Trophoblast cell (in vitro differentiated cells and primary cell): ENCODE measurements around the gene B4GALNT4.

Source experiments
- DNase-seq, 2 donors: peaks; one replicate each; pipeline ENCODE4 v3.0.0-alpha.2; 2016
- H2AFZ ChIP-seq: 2 replicates; pipeline ENCODE4 v1.6.1; 2013; ENCODE audit warnings: low read length, moderate library complexity, mild to moderate bottlenecking; ENCODE audit not compliant: insufficient read depth, poor library complexity
- H2AK5ac ChIP-seq: 2 replicates; pipeline ENCODE4 v1.6.1; 2013; ENCODE audit warnings: mild to moderate bottlenecking, low read length
- H2BK120ac ChIP-seq: 2 replicates; pipeline ENCODE4 v1.6.1; 2013; ENCODE audit warnings: low read length, mild to moderate bottlenecking, moderate library complexity; ENCODE audit not compliant: insufficient read depth, poor library complexity
- H2BK12ac ChIP-seq: 2 replicates; pipeline ENCODE4 v1.6.1; 2013; ENCODE audit warnings: mild to moderate bottlenecking, low read length, moderate library complexity
- H2BK5ac ChIP-seq: 2 replicates; pipeline ENCODE4 v1.6.1; 2013; ENCODE audit warnings: low read length, low read depth, moderate library complexity, mild to moderate bottlenecking; ENCODE audit not compliant: poor library complexity
- H3K14ac ChIP-seq: 2 replicates; pipeline ENCODE4 v1.6.1; 2013; ENCODE audit warnings: mild to moderate bottlenecking, low read length
- H3K18ac ChIP-seq: 2 replicates; pipeline ENCODE4 v1.6.1; 2013; ENCODE audit warnings: mild to moderate bottlenecking, low read length
- H3K23ac ChIP-seq: 2 replicates; pipeline ENCODE4 v1.6.1; 2013; ENCODE audit warnings: low read length
- H3K27ac ChIP-seq: 2 replicates; pipeline ENCODE4 v1.5.1; 2013; ENCODE audit warnings: low read depth, mild to moderate bottlenecking, inconsistent platforms, low read length, moderate library complexity
- H3K27me3 ChIP-seq: 2 replicates; pipeline ENCODE4 v1.6.1; 2013; ENCODE audit warnings: inconsistent platforms, mild to moderate bottlenecking, low read length, moderate library complexity; ENCODE audit not compliant: insufficient read depth
- H3K36me3 ChIP-seq, 2 experiments: 1 replicate in 1 of 2; 2 replicates in 1 of 2; pipeline ENCODE4 v1.6.1; 2013; ENCODE audit warnings: low read length in 2 of 2, mild to moderate bottlenecking in 2 of 2, moderate library complexity in 1 of 2; ENCODE audit not compliant: insufficient read depth in 2 of 2, control insufficient read depth in 1 of 2
- H3K4ac ChIP-seq: 2 replicates; pipeline ENCODE4 v1.6.1; 2013; ENCODE audit warnings: low read depth, mild to moderate bottlenecking, low read length, moderate library complexity
- H3K4me1 ChIP-seq, 2 experiments: 1 replicate in 1 of 2; 2 replicates in 1 of 2; pipeline ENCODE4 v1.6.1; 2013; ENCODE audit warnings: low read length in 2 of 2, mild to moderate bottlenecking in 2 of 2, moderate library complexity in 1 of 2; ENCODE audit not compliant: insufficient read depth in 2 of 2, control insufficient read depth in 1 of 2
- H3K4me2 ChIP-seq: 2 replicates; pipeline ENCODE4 v1.6.1; 2013; ENCODE audit warnings: inconsistent platforms, mild to moderate bottlenecking, low read length, moderate library complexity
- H3K4me3 ChIP-seq: 2 replicates; pipeline ENCODE4 v1.5.1; 2013; ENCODE audit warnings: mild to moderate bottlenecking, low read depth, low read length, inconsistent platforms
- H3K79me1 ChIP-seq: one replicate; pipeline ENCODE4 v1.6.1; 2013; ENCODE audit warnings: low read length
- H3K79me2 ChIP-seq: 2 replicates; pipeline ENCODE4 v1.6.1; 2013; ENCODE audit warnings: low read length, mild to moderate bottlenecking; ENCODE audit not compliant: control insufficient read depth, insufficient read depth, poor library complexity
- H3K9ac ChIP-seq: 2 replicates; pipeline ENCODE4 v1.6.1; 2013; ENCODE audit warnings: mild to moderate bottlenecking, low read length
- H3K9me3 ChIP-seq: 2 replicates; pipeline ENCODE4 v1.6.1; 2013; ENCODE audit warnings: low read depth, mild to moderate bottlenecking, control low read depth, inconsistent platforms, low read length; ENCODE audit not compliant: insufficient read depth
- H4K12ac ChIP-seq: 2 replicates; pipeline ENCODE4 v1.6.1; 2013; ENCODE audit warnings: low read depth, mild to moderate bottlenecking, low read length, moderate library complexity
- H4K8ac ChIP-seq: 2 replicates; pipeline ENCODE4 v1.6.1; 2013; ENCODE audit warnings: low read depth, mild to moderate bottlenecking, low read length, moderate library complexity
- H4K91ac ChIP-seq: one replicate; pipeline ENCODE4 v1.6.1; 2013; ENCODE audit warnings: low read depth, mild to moderate bottlenecking, low read length, moderate library complexity
- WGBS: extraction: QIAGEN DNeasy Blood & Tissue Kit; methylation state at CpG from one replicate; pipeline ENCODE4 v1.1.7; 2013; ENCODE audit warnings: missing lambda C conversion rate; ENCODE audit not compliant: insufficient read length, insufficient coverage; ENCODE audit errors: extremely low coverage; 5-methylcytosine and 5-hydroxymethylcytosine counted together

Gene B4GALNT4

DNA sequence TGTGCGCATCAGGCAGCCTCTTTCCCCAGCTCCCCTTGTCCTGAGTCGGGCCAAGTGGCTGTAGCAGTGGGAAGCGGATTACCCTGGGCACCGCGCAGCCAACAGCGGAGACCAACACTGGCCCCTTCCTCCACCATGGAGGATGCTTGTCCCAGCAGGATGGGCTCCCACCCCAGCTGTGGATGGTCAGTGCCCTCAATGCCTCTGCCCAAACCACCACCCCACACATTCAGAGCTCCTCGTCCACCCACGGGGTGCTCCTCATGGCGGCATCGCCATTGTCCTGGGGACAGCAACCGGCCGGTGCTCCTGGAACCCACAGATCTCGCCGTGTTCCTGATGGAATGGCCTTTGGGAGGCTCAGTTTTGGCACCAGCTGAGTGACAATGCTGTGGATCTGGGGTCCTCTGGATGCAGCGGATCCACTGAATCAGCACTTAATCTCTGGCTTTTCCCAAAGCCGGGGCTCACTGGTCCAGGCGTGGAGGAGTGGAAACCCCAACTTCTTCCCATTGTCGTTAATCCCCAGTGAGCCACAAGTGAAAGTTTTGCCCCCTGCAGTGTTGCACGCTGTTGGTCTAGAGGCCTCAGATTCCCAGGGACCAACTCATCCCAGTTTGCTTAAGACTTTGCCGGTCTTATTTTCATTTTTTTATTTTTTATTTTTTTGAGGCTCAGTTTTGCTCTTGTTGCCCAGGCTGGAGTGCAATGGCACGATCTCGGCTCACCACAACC, 4.1 kb upstream of the B4GALNT4 start:
- Histone ChIP-seq H2BK12ac (no peak overlapping the region), H3K14ac (no peak overlapping the region), H3K9ac (no peak overlapping the region), H3K23ac (no peak overlapping the region), H2BK5ac (no peak overlapping the region), H2BK120ac (no peak overlapping the region), H3K4me3 (no peak overlapping the region), H3K27me3 (no peaks in the 10 kb centered on the region), H4K8ac (no peak overlapping the region), H2AFZ (no peak overlapping the region), H3K18ac (no peak overlapping the region), H3K4ac (no peak overlapping the region), H3K27ac (no peak overlapping the region), H3K36me3 (no peaks in the 10 kb centered on the region), H3K4me1 (peaks cover 2% of the 10 kb centered on the region in 2 experiments), H3K9me3 (peaks cover 23% of the 10 kb centered on the region), H4K12ac (no peak overlapping the region), H4K91ac (no peak overlapping the region), H3K4me2 (no peak overlapping the region), H3K79me2 (no peaks in the 10 kb centered on the region), H2AK5ac (no peak overlapping the region), H3K79me1 (peaks cover 2% of the 10 kb centered on the region)
- DNase-seq, result no peak
- no CpG with 5 or more reads among the region's 22 CpGs for WGBS

DNA sequence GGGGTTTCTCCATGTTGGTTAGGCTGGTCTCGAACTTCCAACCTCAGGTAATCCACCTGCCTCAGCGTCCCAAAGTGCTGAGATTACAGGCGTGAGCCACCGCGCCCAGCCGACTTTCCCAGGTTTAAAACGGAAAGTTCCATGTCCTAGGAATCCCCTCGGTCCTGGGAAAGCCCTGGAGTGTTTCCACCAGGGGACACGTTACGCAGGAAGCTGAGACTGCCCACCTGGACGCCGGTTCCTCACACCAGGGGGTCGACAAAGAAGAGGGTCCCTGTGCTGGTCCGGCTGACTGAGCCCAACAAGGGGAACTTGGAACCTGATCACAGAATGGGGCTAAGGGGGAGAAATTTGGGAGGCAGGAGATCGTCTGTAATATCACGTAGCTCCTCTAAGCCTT, 3.5 kb upstream of the B4GALNT4 start:
- H3K4me2 ChIP-seq, result no peak overlapping the region
- peaks cover 2% of the 10 kb centered on the region for H3K79me1 ChIP-seq
- DNase-seq, result no peak
- no peak overlapping the region for H4K91ac ChIP-seq
- no peak overlapping the region for H2AFZ ChIP-seq
- H4K8ac ChIP-seq, result no peak overlapping the region
- H3K4ac ChIP-seq, result no peak overlapping the region
- H3K4me3 ChIP-seq, result no peak overlapping the region
- H3K79me2 ChIP-seq, result no peaks in the 10 kb centered on the region
- H2BK120ac ChIP-seq, result no peak overlapping the region
- no peak overlapping the region for H3K18ac ChIP-seq
- no peaks in the 10 kb centered on the region for H3K36me3 ChIP-seq
- H3K14ac ChIP-seq, result no peak overlapping the region
- H2AK5ac ChIP-seq, result no peak overlapping the region
- no peak overlapping the region for H3K27ac ChIP-seq
- no peak overlapping the region for H3K23ac ChIP-seq
- H3K27me3 ChIP-seq, result no peaks in the 10 kb centered on the region
- H3K9me3 ChIP-seq, result peaks cover 16% of the 10 kb centered on the region
- H2BK12ac ChIP-seq, result no peak overlapping the region
- H3K9ac ChIP-seq, result no peak overlapping the region
- H3K4me1 ChIP-seq, result peaks cover 5 to 7% of the 10 kb centered on the region in 2 experiments
- no CpG with 5 or more reads among the region's 16 CpGs for WGBS
- H4K12ac ChIP-seq, result no peak overlapping the region
- H2BK5ac ChIP-seq, result no peak overlapping the region

DNA sequence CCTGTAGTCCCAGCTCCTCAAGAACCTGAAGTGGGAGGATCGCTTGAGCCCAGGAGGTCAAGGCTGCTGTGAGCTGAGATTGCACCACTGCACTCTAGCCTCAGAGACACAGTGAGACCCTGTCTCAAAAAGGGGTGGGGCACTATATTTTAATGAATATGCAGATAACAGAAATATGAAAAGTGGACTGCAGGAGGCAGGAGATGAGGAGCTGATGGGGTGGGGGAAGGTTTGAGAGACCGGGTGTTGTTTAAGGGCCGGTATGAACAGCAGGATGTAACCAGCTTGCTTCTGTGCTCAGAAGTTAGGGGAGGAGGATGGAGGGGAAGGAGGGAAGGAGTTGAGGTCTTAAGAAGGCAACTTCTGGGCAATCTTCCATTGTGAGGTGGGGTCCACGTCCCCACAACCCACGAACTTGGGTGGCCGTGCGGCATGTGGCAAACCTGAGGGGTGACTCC, 1.3 kb upstream of the B4GALNT4 start:
- H3K9me3 ChIP-seq, result peaks cover 8% of the 10 kb centered on the region
- peaks cover 2% of the 10 kb centered on the region for H3K79me1 ChIP-seq
- no peak for DNase-seq
- H3K4me2 ChIP-seq, result no peak overlapping the region
- H2BK120ac ChIP-seq, result no peak overlapping the region
- no peaks in the 10 kb centered on the region for H3K79me2 ChIP-seq
- no peak overlapping the region for H2AFZ ChIP-seq
- peaks cover 5 to 7% of the 10 kb centered on the region in 2 experiments for H3K4me1 ChIP-seq
- no peak overlapping the region for H3K23ac ChIP-seq
- H3K14ac ChIP-seq, result no peak overlapping the region
- no peak overlapping the region for H2BK12ac ChIP-seq
- no peak overlapping the region for H4K8ac ChIP-seq
- no peak overlapping the region for H3K4ac ChIP-seq
- no peak overlapping the region for H3K18ac ChIP-seq
- H4K12ac ChIP-seq, result no peak overlapping the region
- H4K91ac ChIP-seq, result no peak overlapping the region
- H3K36me3 ChIP-seq, result peaks cover 3% of the 10 kb centered on the region in 2 experiments
- no peak overlapping the region for H3K4me3 ChIP-seq
- H3K9ac ChIP-seq, result no peak overlapping the region
- no peak overlapping the region for H3K27ac ChIP-seq
- H3K27me3 ChIP-seq, result no peaks in the 10 kb centered on the region
- no peak overlapping the region for H2AK5ac ChIP-seq
- no peak overlapping the region for H2BK5ac ChIP-seq
- no CpG with 5 or more reads among the region's 7 CpGs for whole genome bisulfite sequencing

DNA sequence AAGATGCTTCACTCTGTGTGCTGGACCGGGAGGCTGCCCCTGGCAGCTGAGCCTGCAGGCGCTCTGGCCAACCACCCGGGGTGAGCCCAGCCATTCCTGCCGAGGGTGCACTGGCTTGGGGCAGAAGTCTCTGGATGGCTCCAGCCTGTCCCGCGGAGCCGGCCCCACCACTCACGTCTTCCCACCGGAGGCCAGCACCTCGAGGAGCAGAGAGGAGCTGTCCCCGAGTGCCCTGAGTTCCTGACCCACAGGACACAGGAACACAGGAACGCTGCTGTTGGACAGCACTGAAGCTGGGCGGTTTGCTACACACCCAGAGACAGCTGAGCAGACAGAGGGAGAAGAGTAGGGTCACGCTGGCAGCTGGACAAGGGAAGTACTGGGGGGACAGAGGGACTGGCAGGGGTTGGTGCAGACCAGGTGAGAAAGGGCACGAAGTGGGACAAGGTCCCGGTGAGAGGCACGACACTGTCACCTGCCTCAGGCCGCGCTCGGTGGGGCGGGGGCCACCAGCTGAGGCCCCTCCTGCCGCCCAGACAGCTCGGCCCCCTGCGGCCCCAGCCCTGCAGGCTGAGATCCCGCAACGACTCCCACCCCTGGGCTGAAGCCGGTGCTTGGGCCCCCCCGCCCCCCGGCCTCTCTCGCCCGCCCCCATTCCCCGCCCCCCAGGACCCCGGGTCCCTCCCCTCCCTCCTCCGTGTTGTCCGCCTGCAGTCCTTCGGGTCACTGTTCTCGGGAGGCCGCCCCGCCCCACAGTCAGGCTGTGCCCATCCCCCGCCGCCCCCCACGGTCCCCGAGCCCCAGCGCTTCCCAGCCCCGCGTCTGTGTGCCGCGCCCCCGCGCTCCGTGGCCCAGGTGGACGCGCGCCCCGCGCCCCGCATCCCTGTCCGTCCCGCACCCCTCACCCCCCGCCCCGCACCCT, 624 bp upstream of the B4GALNT4 start:
- Histone ChIP-seq H3K79me2 (no peaks in the 10 kb centered on the region), H4K91ac (no peak overlapping the region), H3K4me2 (peak overlapping the region; percentile 14), H3K9ac (no peak overlapping the region), H3K27ac (no peak overlapping the region), H3K23ac (no peak overlapping the region), H4K8ac (no peak overlapping the region), H2BK12ac (no peak overlapping the region), H3K4me1 (peaks cover 8 to 11% of the 10 kb centered on the region in 2 experiments), H4K12ac (no peak overlapping the region), H3K79me1 (peaks cover 2% of the 10 kb centered on the region), H2BK120ac (no peak overlapping the region), H2AFZ (no peak overlapping the region), H3K36me3 (peaks cover 8 to 10% of the 10 kb centered on the region in 2 experiments), H3K4ac (no peak overlapping the region), H3K4me3 (no peak overlapping the region), H3K27me3 (no peaks in the 10 kb centered on the region), H3K9me3 (peaks cover 2% of the 10 kb centered on the region), H2AK5ac (no peak overlapping the region), H3K14ac (no peak overlapping the region), H3K18ac (no peak overlapping the region), H2BK5ac (no peak overlapping the region)
- DNase-seq, result peak in 1 of 2 donors; percentile 30
- no CpG with 5 or more reads among the region's 61 CpGs for WGBS
